GM23248 (cell line): Measurements from ENCODE around the gene PLD1.

Experiments used
- EZH2 ChIP-seq: fragments of 200-600 bp; sonication (generic); IDR thresholded peaks from 2 replicates; pipeline ENCODE4 v1.6.1; 2018; ENCODE audit warnings: antibody characterized with exemption, mild to moderate bottlenecking; ENCODE audit not compliant: insufficient read depth, poor library complexity, severe bottlenecking
- EZH2phosphoT487 ChIP-seq: fragments of 200-600 bp; sonication (generic); IDR thresholded peaks from 2 replicates; pipeline ENCODE4 v1.6.1; 2018; ENCODE audit warnings: antibody characterized with exemption, moderate library complexity, mild to moderate bottlenecking, low read depth; ENCODE audit not compliant: insufficient read depth

DNA sequence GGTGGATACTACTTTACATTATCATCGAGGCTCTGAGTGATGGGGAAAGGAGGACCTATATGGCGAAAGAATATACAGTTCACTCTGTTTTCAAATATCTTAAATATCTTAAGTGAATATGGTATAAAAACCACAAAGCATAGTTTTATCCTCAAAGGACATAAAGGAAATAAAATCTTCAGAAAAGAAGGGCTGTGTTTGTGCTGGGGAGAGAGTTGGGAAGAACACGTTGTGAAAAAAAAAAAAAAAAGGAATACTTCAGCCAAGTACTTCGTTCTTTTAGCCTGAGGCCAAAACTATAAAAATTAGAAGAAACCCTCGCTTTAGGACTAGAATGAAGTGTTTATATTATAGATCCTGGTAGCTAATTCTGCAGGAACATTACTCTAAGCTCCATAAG is 22.7 kb upstream of the PLD1 start:
- TF ChIP-seq EZH2 (no peak), EZH2phosphoT487 (no peak)
